GM21367 (cell line): ENCODE measurements around the gene SCLY.

Source experiments
- ATAC-seq: cut with Tn5 transposase; IDR thresholded peaks from one replicate; pipeline ENCODE4 v1.9.1; 2021; ENCODE audit not compliant: unreplicated experiment

The SCLY gene

GRCh38 chr2:238136820-238137537 lies 76.2 kb downstream of the SCLY start:
- ATAC-seq: no peak

DNA sequence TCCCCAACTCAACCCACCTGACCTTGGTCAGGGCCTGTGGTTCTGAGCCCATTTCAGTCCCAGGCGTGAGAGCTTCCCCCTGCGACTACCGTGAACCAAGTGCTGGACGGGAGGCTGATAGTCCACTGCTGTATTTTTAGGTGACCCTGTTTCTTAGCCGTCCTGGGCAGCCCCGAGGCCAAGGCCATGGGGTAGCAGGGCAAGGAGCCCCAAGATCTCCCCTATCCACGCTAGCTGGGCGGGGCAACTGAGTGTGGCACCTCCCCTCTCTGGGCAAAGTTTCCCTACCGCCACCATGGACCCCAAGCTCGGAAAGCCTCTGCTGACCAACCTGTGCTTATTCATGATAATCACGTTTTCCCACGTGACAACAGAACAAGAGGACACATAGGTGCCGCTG lies 77.1 kb downstream of the SCLY start:
- ATAC-seq: no peak

DNA sequence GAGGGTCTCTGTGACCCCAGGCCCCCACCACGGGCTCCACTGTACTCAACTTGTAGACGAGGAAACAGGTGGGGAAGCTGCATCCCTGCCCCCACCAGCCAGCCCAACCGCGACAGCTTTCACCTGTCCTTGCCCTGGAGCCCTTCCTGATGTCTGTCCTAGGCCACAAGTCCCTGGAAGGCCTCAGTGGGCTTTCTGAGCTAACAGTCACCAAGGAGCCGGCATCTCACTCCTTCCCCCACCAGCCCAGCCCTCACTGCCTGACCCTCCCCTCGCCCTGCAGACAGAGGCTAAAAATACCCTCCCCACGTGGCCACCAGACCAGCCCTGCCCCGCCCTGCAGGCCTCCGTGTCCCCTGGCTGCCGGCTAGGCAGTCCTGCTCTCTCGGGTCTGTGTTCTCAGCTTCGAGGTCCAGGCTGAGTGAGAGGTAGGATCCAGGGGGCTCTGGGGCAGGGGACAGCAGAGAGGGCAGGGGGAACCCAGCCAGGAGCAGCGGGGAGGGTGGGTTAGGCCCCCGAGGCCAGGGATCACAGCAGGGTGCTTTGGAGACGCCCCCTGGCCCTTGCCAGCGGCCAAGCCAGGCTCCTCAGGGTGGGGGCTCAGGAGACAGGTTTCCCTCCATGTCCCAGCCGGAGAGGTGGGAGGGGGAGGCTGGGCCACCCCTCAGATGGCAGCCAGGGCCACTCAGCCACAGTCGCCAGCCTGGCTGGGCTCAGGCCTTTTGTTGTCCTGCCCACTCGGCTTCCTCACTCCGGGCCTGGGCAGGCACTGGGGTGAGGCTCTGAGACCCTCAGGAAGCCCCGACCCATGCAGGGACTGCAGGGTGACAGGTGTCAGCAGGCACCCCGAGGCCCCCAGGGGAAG lies 77.8 kb downstream of the SCLY start, which contains the start of gene KLHL30:
Gene KLHL30, plus strand, starts transcription at position 338 of the 865 bp plus-strand sequence. CDS start 2,087 bp downstream, outside the sequence.
- ATAC-seq: no peak

DNA sequence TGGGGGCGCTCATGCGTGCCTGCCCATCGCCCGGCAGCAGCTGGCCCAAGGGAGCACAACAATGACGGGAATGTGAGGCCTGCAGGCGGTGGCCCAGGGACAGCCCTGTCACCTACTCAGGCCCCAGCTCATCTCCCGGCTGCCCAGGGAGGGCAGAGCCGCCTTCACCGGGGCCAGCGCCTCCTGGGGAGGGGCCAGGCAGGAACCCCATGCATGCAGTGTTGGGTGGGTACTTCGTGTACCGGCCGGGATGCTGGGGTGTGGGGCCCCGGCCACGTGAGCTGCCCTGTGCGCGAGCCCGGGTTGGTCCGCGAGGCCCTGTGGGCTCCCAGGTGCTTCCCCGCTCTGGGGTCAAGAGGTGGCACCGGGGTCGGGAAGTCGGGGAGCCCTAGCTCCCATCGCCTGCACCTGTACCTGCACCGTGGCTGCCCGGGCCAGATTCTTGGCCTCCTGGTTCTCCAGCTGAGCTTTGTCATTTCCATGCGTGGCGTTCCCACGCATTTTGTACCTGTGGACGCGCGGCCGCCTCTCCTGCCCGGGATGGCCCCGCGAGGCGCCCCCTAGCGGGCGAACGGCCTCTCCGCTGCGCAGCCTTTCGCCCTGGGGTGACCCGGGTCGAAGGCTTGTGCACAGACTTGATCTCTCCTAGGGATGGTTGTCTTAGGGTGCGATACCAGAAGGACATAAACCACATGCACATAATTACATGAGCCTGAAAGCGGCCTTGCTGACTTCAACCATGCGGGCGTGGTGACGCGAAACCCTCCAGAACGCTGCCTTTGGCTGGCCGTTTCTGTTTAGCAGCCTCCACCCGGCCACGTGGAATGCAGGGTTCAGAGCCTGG lies 78.6 kb downstream of the SCLY start:
- ATAC-seq: no peak

- no peak for ATAC-seq
Observed at GRCh38 chr2:238140040-238140439, 79.2 kb downstream of the SCLY start.

GRCh38 chr2:238140721-238141540 lies 80.1 kb downstream of the SCLY start:
- ATAC-seq: no peak

DNA sequence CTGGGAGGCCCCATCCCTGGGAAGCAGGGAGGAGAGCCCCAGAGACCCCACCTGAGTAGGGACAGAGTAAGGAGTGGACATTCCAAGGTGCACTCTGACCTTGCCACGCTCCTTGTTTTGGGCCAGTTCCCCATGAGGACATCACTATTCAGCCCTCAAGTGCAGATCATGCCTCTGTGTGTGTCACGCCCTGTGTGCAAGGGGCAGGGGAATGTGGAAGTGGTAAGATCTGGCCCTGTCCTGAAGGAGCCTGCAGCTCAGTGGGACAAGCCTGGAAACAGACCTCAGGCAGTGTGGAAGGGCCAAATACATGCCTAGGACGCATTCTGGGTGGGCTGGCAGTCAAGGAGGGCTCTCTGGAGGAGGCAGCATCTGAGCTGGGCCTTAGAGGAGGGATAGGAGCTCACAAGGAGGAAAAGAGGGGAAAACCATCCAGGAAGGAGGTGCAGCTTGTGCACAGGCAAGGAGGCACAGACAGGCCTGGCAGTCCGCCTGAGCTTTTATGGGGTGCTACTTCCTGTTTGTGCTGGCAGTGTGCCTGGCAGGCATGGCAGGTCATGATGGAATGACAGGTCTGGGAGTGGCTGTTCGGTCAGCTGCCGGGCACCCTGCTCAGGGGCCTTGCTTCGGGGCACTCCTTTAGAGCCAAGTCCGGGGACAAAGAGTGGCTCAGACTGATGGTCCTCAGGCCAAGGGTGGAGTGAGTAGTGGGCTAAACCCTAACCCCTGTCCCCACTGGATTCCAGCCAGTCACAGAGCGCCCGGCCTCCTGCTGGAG lies 80.9 kb downstream of the SCLY start:
- ATAC-seq: no peak

DNA sequence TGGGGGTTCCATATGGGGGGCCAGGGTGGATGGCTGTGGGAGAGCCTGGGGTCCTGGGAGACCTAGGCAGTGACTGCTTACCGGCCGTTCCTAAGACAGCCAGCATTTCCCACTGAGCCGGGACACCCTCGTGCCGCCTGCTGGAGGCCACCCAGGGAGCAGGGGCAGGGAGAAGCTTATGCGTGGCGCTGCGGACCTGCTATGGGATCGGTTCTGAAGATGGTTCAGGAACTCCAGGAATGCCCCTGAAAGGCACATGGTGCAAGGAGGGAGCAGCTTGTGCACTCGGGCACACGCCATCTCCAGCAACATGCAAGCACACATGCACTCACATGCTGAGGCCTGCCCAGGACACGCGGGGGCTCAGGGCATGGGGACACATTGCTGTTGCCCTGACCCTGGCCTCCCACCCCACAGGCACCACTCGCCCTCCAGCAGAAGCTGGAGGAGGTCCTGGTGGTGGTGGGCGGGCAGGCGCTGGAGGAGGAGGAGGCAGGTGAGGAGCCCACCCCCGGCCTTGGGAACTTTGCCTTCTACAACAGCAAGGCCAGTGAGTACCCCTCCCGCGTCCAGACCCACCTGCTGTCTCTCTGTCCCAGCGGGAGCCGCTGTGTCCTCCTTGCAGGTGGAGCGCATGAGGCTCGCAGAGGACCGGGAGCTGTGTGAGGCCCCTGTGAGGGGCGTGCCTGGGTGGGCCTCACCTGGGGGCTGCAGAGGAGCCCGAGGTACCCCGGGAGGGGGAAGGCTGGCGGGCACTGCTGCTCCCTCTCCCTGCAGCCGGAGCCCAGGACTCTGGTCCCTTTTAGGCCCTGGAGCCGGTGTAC lies 81.8 kb downstream of the SCLY start:
- no peak for ATAC-seq

DNA sequence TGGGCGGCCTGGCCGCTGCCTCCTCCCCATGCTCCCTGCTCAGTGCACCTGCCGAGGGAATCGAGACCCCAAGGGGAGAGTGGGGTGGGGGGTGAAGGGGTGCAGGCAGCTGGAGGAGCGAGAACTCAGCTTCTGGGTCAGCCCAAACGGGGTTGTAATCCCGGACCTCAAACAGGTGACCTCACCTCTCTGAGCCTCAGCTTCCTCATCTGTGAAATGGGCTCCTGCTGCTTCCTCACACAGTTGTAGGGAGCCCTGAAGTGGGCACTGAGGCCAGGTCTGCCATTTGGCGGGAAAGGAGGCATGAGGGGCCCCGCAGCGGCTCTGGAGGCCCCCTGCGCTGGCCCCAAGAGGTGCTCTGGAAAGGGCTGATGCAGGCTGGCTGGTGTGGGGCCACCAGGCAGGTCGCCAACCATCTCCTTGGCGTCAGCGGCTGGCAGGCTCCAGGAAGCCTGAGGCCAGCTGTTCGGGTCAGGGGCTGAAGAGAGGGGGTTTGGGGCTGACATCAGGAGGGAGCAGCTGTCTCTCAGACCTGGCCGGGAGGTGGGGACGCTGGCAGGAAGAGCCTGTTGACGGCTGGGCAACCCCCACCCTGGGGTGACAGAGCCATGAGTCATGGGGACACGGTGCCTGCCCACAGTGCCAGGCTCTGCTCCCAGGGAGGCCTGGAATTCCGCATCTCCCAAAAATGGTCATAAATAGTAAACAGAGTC lies 82.6 kb downstream of the SCLY start:
- no peak for ATAC-seq

DNA sequence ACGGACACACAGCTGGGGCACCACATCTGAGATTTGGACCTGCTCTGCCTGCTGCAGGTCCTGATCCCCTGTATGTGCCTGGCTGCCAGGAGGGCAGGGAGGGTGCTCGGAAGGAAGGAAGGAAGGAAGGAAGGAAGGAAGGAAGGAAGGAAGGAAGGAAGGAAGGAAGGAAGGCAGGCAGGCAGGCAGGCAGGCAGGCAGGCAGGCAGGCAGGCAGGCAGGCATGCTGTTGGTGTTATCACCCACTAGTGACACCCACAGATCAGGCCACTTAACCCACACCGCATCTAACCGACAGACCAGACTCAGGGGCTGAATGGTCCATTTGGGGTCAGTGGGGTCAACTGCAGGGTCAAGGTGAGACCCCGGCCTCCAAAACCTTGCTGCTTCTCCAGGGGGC lies 83.5 kb downstream of the SCLY start:
- no peak for ATAC-seq

- no peak for ATAC-seq
Observed at GRCh38 chr2:238145046-238145445, 84.2 kb downstream of the SCLY start.

GRCh38 chr2:238145851-238146250 lies 85.0 kb downstream of the SCLY start:
- ATAC-seq: no peak

DNA sequence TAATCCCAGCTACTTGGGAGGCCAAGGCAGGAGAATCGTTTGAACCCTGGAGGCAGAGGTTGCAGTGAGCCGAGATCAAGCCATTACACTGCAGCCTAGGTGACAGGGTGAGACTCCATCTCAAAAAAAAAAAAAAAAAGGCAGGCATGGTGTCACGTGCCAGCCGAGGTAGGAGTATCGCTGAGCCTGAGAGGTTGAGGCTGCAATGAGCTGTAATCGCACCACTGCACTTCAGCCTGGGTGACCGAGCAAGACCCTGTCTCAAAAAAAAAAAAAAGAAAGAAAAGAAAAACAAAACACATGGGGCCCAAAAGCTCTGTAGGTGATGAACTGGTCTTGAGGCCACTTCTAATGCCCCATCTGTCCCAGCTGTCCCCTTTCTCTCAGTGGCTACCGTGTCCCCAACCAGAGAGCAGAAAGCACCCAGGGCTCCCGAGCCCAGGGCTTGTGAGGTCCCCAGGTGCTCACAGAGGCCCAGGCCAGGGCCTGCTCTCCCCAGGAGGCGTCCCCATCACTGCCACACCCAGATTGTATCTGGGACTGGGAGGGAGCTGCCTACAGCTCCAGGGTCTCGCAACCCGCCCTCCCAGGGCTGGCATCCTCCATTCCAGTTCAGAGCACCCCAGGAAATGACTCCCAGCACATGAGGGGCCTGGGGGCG lies 86.2 kb downstream of the SCLY start:
- no peak for ATAC-seq

DNA sequence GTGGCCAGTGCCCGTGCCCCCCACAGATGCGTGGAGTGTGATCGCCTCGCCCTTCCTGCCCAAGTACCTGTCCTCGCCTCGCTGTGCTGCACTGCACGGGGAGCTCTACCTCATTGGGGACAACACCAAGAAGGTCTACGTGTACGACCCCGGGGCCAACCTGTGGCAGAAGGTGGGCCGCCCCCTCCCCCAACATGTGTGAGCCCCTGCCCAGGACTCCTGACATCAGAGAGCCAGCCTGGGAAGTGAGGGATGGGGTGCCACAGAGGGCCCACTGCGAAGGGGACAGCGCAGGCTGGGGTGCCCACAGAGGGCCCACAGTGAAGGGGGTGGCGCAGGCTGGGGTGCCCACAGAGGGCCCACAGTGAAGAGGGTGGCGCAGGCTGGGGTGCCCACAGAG lies 88.2 kb downstream of the SCLY start:
- ATAC-seq: no peak
